HG02885 (cell line): Measurements from ENCODE around the gene WIZ.

Source experiments
- ATAC-seq: cut with Tn5 transposase; IDR thresholded peaks from one replicate; pipeline ENCODE4 v1.9.1; 2021; ENCODE audit warnings: mild to moderate bottlenecking; ENCODE audit not compliant: unreplicated experiment, poor library complexity

Gene WIZ

DNA sequence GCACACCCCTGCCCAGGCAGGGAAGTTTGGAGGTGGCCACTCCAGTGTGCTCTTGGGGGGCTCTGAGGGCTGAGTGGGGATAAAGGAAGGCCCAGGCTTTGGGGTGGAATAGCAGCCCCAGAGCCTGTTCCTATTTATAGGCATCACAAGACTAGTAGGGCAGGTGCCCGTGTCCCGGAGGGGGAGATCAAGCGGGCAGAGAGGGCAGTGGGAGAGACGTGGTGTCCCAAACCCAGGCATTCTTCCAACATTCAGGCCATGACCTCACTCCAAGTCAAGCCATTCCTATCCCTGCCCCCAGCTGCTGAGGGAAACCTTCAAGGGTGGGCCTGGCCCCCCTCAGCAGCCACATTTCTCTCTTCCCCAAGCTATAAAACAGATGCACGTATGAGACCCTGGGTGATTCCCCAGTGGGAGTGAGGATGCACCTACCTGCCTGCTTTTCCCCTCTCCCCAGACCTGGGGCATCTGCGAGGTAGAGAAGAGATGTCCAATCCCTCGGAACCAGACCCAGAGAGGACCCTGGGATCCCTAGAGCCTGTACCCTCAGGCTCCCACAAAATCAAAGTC lies 3.9 kb downstream of the WIZ start:
- ATAC-seq, result no peak

GRCh38 chr19:15445227-15445605 lies 4.5 kb downstream of the WIZ start:
- no peak for ATAC-seq

GRCh38 chr19:15444505-15445226 lies 5.1 kb downstream of the WIZ start:
- ATAC-seq, result no peak

- ATAC-seq, result no peak
These were observed 5.9 kb downstream of the WIZ start for GRCh38 chr19:15443838-15444237.

DNA sequence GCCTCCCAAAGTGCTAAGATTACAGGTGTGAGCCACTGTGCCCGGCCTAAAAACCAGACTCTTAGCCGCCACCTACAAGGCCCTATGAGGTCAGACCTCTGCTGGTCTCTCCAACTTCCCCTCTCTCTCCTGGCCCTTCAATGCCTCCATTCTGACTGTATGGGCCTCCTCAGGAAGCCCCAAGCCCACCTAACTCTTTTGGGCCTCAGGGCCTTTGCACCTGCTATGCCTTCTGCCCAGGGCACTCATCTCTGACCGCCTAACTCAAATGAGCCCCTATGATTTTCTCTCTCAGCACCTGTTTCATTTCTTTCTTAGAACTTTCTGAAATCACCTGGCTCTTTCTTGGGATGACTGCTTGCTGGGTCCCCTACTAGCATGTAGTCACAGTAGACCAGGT lies 6.4 kb downstream of the WIZ start:
- no peak for ATAC-seq

GRCh38 chr19:15442142-15442920 lies 7.4 kb downstream of the WIZ start:
- no peak for ATAC-seq

DNA sequence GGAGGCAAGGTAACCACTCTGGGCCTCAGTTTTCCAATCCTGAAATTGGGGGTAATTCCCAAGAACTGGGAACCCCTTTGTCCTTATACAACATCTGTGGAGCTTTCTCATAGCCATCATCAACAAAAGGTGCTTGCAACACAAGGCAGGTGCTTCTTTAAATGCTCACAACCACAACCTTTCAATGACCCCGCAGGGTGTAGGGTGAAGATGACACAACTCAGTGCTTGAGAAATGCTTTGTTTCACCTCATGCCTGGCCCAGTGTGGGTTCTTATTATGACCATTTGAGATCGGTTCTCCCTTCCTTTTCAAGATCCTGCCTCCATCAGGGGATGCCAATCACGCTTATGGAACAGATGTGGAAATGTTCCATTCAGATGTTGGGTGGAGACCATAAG lies 8.4 kb downstream of the WIZ start:
- ATAC-seq, result no peak

DNA sequence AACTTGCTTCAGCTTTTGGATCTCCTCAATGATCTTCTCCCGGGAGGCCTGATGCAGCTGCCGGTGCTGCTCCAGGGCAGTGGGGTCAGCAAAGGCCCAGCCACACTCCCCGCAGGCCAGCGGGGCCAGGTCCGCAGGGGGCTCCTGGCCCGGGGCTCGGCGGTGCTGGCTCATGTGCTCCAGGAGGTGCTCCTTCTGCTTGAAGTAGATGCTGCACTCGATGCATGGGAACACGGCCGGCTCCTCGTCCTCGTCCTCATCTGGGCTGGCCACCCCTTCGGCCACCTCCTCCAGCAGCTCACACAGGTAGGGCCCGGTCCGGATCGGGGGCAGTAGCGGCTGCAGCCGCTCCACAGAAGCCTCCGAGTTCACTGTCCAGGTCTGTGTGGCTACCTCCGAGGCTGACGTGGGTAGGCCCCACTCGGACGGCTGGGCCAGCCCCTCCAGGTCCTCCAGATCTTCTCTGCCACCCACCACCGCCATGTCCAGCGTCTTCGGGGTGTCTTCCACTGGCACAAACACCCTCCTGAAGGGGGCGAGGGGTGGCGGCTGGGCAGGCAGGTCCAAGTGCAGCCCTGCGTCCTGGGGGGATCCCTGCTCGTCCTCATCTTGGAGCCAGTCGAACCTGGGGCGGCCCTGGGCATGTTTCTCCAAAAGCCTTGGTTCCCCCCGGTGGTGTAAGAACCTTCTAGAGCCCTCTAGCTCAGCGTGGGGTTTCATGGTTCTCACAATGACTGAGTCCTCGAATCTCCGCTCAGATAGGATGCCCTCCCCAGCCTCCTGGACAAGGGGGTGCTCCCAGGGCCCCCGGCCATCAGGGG lies 9.7 kb downstream of the WIZ start:
- no peak for ATAC-seq

DNA sequence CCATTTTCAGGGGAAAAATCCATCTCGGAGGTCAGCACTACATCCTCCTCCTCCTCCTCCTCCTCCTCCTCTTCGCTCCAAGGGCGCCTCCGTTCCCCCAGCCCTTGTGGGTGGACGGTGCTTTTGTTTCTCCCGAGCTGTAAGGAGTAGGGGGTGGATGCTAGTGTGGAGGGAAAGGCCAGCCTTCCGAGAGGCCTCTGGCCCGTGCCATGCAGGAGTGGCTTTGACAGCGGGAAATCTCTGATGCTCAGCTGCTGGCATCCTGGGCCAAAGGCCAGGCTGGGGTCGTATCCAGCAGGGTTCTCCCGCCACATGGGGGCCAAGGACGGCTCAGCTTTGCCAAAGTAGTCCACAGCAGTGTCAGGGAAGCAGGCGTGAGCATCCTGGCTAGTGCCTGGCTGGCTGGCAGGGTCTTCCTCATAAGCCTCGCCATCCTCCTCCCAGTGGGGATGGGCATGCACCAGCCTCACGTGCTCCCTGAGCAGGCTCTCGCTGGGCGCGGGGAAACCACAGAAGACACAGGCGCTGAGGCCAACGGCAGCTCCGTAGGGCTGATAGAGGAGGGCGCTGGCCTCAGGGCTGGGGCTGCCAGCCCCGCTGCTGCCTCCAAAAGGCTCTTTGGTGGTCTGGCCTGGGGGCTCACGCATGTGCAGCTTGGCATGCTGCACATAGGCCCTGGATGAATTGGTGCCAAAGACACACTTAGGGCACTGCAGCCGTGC lies 10.5 kb downstream of the WIZ start:
- ATAC-seq, result no peak

DNA sequence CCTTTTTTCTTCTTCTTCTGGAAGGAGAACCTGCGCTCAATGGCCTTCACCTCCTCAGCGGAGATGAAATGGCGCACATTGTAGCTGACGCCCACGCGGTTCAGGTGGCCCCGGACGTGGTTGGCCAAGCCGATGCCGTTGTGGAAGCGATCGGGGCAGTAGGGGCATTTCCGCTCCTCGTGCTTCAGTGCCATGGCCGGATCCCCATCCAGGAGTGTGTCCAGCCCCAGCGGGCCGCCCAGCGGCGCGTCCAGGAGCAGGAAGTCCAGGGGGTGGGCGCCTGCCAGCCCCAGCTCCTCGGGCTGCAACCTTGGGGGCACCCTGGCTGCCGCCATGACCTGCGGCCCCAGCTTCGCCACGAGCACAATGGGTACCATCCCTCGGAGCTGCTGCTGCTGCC lies 11.2 kb downstream of the WIZ start:
- no peak for ATAC-seq

- ATAC-seq, result no peak
These were observed 11.6 kb downstream of the WIZ start for GRCh38 chr19:15438124-15438496.

- no peak for ATAC-seq
These were observed 12.2 kb downstream of the WIZ start for GRCh38 chr19:15437355-15438123.

DNA sequence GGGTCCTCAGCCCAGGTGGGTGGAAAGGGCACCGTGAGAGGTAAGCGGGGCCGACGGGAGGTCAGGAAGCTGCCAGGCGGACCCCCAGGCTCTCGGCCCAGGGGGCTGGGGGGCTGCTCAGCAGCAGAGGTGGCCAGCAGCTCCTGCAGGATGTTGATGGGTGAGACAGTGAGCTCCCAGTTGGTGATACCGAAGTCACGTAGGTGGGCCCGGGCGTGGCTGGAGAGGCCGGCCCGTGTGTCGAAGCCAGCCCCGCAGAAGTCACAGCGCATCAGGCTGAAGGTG lies 13.0 kb downstream of the WIZ start:
- ATAC-seq, result no peak

DNA sequence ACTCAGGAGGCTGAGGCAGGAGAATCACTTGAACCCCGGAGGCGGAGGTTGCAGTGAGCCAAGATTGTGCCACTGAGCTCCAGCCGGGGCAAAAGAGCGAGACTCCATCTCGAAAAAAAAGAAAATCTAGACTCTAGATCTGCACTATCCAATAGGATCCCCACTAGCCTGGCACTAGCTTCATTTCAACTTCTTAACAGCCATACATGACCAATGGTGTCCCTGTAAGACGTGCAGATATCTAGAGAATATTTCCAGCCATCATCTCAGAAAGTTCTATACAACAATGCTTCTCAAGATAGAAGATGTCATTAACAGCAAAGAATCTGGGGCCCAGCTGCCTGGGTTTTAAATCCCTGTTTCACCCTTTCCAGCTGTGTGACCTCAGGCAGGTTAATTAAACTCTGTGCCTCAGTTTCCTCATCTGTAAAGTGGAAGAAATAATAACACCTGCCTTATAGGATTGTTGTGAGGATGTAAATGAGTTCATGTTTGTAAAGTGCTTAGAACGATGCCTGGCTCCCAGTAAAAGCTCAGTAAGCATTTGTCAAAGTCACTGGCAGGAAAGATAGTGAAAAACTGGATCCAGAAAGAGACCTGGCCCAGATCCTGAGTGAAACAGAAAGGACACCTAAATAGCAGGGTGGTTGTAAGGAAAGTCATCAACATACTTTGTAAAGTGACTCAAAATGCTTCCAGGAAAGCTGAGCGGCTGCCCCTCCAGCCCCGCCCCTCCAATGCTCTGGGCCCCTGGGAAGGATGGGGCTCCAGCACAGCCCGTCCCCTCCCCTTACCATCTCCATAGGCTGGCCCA lies 13.5 kb downstream of the WIZ start:
- no peak for ATAC-seq

DNA sequence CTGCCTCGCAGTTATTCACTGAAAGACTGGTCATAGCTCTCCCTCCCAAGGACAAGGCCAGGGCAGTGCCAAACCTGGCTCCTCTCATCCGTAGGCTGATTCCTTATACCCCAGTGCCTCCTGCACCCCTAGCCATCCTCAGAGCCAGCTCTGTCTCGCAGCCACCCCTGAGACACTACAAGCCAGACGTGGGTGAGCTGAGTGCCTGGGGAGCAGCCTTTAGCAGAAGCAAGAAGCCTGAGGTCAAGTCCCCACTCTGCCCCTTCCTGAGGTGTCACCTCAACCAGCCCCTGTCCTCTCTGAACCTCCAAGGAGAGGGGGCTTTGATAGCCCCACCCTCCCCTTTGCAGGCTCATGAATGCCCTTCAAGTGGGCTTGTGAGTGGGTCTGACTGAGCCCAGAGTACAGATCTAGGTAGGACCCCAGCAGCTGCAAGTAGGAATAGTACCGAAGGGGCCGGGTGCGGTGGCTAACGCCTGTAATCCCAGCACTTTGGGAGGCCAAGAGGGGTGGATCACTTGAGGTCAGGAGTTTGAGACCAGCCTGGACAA lies 16.2 kb downstream of the WIZ start:
- ATAC-seq, result no peak

- peak; percentile 84 for ATAC-seq
These were observed 16.9 kb downstream of the WIZ start for GRCh38 chr19:15432629-15433518.

GRCh38 chr19:15432018-15432494 lies 17.7 kb downstream of the WIZ start:
- ATAC-seq, result peak; percentile 11
